Ishikawa (cell line): ENCODE data around the gene ERVH48-1.

Experiments
- CEBPB ChIP-seq: IDR thresholded peaks from 2 replicates; pipeline ENCODE4 v1.6.1; 2012
- CREB1 ChIP-seq: IDR thresholded peaks from 2 replicates; pipeline ENCODE4 v1.6.1; 2012; ENCODE audit warnings: low read depth
- EGR1 ChIP-seq: IDR thresholded peaks from 2 replicates; pipeline ENCODE4 v1.6.1; 2012
- EP300 ChIP-seq: IDR thresholded peaks from 2 replicates; pipeline ENCODE4 v1.6.1; 2012; ENCODE audit warnings: borderline replicate concordance
- FOXM1 ChIP-seq: IDR thresholded peaks from 2 replicates; pipeline ENCODE4 v1.6.1; 2012; ENCODE audit warnings: low read depth, borderline replicate concordance
- MAX ChIP-seq: IDR thresholded peaks from 2 replicates; pipeline ENCODE4 v1.6.1; 2012
- NFIC ChIP-seq: IDR thresholded peaks from 2 replicates; pipeline ENCODE4 v1.6.1; 2012
- RAD21 ChIP-seq: IDR thresholded peaks from 2 replicates; pipeline ENCODE4 v1.6.1; 2012; ENCODE audit warnings: low read depth
- REST ChIP-seq: IDR thresholded peaks from 2 replicates; pipeline ENCODE4 v1.6.1; 2012; ENCODE audit warnings: low read depth, mild to moderate bottlenecking
- TAF1 ChIP-seq: IDR thresholded peaks from 2 replicates; pipeline ENCODE4 v1.6.1; 2012; ENCODE audit warnings: low read depth, mild to moderate bottlenecking
- TCF12 ChIP-seq: IDR thresholded peaks from 2 replicates; pipeline ENCODE4 v1.6.1; 2012; ENCODE audit warnings: low read depth
- TEAD4 ChIP-seq: IDR thresholded peaks from 2 replicates; pipeline ENCODE4 v1.6.1; 2012
- USF1 ChIP-seq: IDR thresholded peaks from 2 replicates; pipeline ENCODE4 v1.6.1; 2012
- YY1 ChIP-seq: IDR thresholded peaks from 2 replicates; pipeline ENCODE4 v1.6.1; 2012; ENCODE audit warnings: low read depth
- ZBTB7A ChIP-seq: IDR thresholded peaks from 2 replicates; pipeline ENCODE4 v1.6.1; 2012; ENCODE audit warnings: low read depth

ERVH48-1 gene

GRCh38 chr21:42959728-42960127 is 34.3 kb upstream of the ERVH48-1 start:
- TF ChIP-seq ZBTB7A (no peak), NFIC (no peak), EGR1 (no peak), MAX (no peak), FOXM1 (no peak), USF1 (no peak), CEBPB (no peak), EP300 (no peak), REST (no peak), CREB1 (no peak), RAD21 (no peak), YY1 (no peak), TCF12 (no peak), TAF1 (no peak), TEAD4 (no peak)

- TF ChIP-seq TCF12 (no peak), TAF1 (0 out of 2 replicates have a peak, but pooled peaks have one; percentile 10), MAX (no peak)
Measured at GRCh38 chr21:42956824-42957630, 31.6 kb upstream of the ERVH48-1 start.

GRCh38 chr21:42942244-42942643 is 16.8 kb upstream of the ERVH48-1 start:
- TF ChIP-seq TAF1 (no peak), TCF12 (no peak), MAX (no peak), CEBPB (no peak), RAD21 (no peak), USF1 (no peak), NFIC (no peak), YY1 (no peak), CREB1 (no peak), REST (no peak), FOXM1 (no peak), ZBTB7A (no peak), EP300 (no peak)

- TF ChIP-seq TCF12 = no peak
- TF ChIP-seq NFIC = no peak
- peak; percentile 39; the same call in 1 of the 2 replicates for TF ChIP-seq CEBPB
Measured at GRCh38 chr21:42941696-42942085, 16.3 kb upstream of the ERVH48-1 start.

GRCh38 chr21:42939582-42940413 is 14.4 kb upstream of the ERVH48-1 start:
- no peak for TF ChIP-seq FOXM1
- no peak for TF ChIP-seq TAF1
- peak; percentile 65 for TF ChIP-seq NFIC
- TF ChIP-seq USF1 = no peak
- no peak for TF ChIP-seq ZBTB7A
- no peak for TF ChIP-seq MAX
- TF ChIP-seq EP300 = no peak
- peak; percentile 46 for TF ChIP-seq TEAD4
- TF ChIP-seq YY1 = no peak
- no peak for TF ChIP-seq CREB1
- no peak for TF ChIP-seq EGR1
- no peak for TF ChIP-seq RAD21
- TF ChIP-seq REST = no peak
- TF ChIP-seq TCF12 = no peak
- peak; percentile 85 for TF ChIP-seq CEBPB
